Activated naive CD4-positive, alpha-beta T cell treated with anti-CD3 and anti-CD28 coated beads, Interleukin-2, amount 50 U/mL, for 16 hours (primary cell): Measurements from ENCODE around the gene CACNA1C.

Experiments
- DNase-seq: peaks from one replicate; pipeline ENCODE4 v3.0.0-alpha.2; 2020

Gene CACNA1C

DNA sequence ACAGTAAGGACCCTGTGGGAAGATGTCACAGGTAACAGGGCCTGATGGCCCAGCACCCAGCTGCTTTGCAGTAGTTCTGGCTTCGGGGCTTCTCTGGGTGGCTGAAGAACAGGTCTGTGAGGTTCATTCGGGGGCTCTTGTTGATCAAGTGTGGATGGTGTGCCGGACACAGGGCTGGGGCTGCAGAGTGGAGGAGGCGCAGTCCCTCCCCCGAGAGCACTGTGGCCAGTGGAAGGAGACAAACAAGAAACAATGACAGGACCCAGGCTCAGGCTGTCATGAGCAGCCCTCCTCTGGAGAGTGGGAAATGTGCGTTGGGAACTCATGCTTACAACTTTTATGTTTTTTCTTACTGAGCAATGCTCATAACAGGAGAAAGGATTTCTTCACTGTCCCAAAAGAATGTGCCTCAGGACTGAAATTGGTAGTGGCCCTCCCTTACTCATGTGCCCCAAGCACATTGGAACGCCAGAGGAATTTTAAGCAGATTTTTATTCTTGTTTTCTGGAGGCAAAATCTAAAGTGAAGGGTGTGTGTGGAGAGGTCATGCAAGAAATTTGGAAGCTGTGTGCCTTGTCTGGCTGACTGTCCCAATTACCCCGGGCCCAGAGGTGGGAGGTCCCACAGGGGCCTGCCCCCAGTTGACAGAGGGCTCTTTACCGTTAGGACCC lies 233.8 kb downstream of the CACNA1C start:
- no peak for DNase-seq

DNA sequence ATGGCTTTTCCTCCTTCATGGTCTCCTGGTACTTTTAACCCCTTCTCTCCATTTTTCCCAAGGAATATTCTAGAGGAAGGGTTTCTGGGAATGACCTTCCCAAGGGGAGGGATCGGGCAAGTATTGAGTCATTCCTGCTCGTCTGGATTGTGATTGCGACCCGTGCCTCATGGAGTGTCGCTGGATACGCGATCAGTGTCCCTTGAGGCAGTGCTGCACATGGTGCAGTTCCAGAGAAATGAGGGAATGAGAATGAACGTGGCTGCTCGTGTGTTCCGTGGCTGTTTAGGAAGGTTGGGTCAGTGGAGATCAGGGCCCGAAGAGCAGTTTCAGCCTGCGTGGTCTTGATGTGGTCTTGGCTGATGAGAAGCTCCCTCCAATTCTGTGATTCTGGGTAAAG lies 234.4 kb downstream of the CACNA1C start:
- DNase-seq = no peak

DNA sequence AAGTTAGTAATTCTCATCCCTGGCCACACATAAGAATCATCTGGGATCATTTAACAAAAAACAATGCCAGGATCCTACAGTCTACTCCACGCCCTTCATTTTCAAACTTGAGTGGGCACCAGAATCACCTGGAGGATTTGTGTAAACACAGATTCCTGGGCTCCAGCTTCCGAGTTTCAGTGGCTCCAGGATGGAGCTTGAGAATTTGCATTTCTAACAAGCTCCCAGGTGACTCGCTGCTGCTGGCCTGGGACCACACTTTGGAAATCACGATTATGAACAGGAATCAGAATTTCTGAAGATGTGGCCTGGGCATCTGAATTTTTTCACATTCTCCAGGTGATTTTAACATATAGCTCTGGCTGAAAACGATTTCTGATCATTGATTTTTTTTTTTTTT lies 234.8 kb downstream of the CACNA1C start:
- no peak for DNase-seq

DNA sequence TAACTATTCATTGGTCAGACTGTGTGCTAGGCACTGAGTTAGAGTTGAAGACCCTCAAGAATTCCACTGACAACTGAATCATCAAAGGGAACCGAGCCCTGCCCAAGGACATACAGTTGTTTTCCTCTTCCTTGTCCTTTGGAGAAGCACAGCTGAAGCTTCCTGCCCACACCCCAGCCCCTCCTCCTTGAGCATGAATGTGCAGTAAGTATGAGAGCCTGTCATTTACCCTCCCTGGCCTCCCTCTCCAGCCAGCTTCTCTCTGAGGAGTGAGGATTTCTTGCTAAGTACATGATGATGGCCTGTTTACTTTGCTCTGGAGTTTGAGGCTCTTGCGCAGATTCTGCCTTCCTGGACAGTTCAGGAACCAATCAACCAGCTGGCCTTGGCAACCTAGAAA lies 235.2 kb downstream of the CACNA1C start:
- DNase-seq = no peak

DNA sequence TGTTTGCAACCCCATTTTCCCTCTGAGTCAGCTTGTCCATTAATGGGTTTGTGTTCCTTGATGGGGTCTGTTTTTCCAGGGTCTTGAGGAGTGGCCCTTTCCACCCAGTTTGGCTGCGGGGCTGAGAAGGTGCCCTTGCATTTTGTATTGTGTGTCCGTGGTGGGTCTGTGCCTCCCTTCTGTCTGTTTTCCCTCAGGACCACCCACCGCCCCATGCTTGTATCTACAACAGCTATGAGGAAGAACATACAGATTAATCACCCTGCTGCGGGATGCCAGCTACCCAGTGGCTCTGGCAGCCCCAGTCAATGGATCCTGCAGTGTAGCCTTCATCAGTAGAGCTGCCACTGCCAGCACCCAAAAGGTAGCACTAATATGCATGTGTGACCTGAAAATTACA lies 235.7 kb downstream of the CACNA1C start:
- no peak for DNase-seq

DNA sequence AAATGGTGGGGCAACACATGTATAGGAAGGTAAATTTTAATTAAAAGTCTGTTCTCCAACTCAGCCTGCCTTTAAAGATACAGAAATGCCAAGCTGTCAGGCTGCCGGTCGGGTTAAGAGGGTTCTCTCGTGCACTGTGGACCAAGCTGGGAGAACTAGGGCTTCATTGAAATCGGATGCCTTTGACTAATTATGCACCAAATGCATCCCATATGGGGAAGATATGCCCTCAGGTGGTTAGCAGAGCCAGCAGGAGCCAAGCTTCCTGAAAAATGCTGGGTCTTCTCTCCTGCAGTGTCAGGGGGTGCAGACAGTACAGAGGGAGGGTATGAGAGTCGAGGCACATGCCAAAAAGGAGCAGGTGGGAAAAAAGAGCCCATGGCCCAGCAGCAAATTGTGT lies 236.1 kb downstream of the CACNA1C start:
- DNase-seq = no peak

DNA sequence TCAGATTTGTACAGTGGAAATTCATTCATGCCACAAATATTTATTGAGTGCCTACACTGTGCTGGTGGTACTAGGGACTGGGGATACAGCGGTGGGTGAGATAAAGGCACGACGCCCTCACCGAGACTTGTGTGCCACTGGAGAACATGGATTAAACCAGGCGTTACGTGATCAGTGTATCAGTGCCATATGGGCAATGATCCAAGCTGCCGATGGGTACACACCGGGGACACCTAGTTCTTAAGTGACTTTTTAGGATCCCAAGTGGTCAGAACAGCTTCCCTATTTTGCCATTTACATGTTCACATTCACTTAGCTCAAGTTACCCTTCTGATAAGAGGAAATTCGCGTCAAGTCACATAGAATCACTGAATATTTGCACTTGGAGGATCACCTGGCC lies 236.7 kb downstream of the CACNA1C start:
- no peak for DNase-seq

DNA sequence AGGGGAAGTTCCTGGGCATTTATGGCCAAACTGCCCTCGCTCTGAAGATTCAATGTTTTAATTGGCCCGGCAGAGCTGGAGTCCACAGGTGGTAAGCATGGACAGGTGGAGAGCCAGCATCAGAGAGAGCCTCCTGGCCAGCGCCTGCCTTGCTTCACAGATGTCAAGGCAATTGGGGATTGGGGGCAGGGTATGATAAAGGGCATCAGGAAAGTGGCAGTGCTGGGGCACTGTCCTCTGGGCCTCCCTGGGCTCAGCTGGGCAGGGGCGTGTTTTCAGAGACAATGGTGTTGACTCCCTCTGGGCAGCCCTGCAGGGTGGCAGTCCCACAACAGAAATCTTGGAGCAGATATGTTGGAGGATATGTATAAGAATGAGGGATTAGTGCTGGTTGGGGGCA lies 237.3 kb downstream of the CACNA1C start:
- no peak for DNase-seq

DNA sequence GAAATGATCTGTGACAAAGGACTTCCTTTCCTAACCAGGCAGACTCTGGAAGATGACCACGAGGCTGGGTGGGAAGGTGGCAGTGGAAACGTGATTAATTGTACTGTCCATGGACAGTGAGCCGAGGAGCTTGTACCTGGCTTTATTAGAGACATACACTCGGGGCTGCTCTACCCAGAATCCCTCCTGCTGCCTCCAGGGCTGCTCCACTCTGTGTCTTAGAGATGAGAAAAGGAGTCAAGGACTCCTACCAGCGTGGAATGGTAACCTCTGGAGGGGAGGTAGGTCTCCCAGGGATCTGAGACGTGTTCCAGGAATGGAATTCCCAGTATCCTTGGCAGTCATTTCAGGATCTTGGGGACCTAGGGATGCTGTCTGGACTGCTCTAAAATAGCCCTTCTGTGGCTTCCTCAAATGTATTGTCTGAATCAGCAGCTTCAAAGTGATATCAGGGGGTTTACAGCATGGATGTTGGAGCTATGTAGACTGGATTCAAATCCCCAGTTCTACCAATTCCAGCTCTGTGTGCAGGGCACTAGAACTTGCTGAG lies 237.8 kb downstream of the CACNA1C start:
- DNase-seq = no peak

DNA sequence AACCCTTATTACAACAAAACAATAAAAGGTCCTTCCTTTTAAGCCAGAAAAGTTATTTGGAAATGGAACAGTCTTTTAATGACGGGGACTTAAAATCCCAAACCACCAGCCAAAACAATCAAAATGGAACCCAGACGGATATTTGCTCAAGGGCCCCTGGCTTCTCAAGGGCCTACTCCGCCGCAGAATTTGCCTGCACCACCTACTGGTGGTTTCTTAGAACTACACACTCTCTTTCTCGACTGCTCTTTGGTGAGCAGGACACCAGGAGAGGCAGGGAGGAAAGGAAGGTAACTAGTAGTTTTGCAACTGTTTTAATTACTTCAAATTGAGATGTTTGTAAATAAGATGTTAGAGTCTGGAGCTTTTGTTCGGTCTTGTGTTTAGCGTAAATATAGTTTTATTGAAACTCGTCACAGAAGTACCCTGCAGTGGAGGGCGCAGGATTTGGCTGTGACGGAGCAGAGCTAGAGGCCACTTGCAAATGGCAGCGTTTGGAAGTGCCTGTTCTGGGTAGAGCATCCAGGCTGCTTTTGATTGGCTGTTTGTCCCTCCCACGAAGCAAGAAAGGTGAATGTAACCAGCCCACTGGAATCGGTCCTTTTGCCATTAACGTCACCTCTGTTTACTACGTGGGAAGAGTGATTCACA lies 238.5 kb downstream of the CACNA1C start:
- DNase-seq = no peak

DNA sequence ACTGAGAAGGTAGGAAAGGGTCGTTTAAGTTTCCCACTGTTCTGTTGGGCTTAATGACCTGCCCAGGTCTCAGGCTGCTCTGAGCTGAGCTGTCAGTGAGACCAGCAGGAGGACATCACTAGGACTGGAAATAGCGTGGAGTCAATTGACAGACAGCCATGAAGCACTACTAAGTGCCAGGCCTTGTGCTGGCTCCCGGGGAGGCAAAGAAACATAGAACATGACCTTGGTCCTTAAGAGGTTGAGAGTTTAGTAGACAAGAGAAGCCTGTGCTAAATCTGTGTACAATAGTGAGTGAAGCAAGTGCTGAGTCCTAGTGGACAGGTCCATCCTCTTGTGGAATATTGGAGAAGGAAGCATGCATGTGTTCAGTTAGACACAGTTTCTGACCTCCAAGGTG lies 239.2 kb downstream of the CACNA1C start:
- DNase-seq = no peak

DNA sequence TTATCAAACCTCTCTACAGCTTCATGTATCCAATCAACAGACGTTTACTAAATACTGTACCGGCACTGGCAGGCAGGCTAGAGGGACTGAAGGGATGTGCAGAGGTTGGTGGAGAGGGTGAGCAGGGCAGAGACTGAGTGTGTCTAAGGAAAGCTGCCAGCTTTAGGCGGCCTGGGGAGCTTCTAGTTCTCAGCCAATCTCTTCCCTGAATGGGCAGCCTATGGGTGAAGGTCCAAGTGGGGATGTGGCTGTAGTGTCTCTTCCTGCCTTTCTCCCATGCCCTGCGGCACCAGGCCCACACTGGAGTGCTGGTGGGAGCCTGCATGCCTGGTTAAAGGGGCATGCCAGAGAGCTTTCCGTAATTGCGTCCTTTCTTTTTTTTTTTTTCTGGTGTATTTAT lies 239.8 kb downstream of the CACNA1C start:
- no peak for DNase-seq

DNA sequence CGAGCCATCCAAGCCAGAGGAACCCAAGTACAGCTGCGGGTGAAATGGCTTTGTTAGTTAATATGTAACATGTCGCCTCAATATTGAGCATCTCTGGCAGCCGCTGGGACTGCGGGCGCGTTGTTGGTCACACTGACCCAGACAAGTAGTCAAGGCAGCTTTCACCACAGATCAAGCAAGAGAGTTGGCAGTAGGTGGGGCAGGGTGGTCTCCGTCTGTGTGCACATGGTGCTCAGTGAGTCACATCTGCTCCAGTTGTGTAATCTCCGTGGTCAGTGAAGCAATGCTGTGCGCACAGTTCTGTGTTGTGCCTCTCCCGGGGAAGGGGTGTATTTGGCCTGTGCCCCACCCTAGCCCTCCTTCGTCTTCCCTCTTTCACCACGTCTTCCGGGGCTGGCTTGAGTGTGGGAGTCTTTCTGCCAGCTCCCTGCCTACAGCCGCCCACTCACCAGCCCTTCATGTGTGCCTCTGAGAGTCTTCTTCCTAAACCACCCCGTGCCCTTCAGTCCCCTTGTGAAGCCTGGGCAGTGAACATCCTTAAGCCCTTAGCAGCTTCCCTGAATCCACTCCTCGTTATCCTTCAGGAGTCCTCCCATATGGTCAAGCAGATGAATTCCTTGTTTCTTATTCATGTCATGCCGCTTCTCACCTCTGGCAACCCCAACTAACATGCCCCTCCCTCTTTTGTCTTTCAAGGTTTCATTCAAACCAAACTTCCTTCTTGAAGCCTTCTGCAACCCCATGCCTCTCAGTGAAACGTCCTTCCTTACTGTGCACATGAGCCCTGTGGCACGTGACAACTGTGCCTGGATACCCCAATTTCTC lies 242.1 kb downstream of the CACNA1C start:
- no peak for DNase-seq

DNA sequence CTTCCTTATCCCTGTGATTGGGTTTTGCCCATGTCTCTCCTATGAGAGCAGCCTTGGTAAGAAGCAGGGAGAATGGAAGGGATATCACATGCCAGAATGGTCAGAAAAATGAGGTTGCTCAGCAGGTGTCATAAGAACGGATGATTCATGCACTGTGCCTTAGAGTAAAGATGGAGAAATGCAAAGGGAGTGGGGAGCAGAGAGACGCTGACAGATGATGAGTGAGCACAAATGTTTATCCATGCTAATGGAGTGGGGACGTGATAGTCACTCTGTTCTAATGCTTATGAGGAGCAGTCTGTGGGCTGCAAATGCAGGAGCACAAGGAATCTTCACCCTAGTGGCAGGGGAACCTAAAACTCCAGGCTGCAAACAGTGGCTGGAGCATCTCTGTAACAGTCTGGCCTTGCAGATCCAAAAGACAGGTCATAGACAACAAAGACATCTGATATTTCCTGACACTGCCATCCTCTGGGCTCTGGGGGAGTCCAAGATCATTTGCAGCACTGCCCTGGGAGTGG lies 243.2 kb downstream of the CACNA1C start:
- DNase-seq = no peak

DNA sequence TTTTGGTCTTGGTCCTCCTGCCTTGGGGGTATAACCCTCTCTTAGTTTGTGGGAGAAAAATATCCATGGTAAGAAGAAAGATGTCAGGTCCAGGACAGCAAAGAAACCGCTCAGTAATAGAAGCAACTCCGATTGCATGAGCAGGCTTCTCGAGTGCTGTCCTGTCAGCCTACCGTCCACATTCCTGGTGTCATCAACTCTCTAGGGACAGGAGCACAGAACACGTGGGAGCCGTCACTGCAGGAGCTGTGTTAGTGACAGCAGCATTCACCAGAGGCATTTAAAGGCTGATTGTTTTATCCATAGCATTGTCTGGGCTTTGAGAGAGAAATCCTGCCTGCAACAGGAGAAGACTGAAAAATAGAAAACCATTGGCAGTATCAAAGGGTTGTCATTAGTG lies 244.2 kb downstream of the CACNA1C start:
- DNase-seq = no peak

DNA sequence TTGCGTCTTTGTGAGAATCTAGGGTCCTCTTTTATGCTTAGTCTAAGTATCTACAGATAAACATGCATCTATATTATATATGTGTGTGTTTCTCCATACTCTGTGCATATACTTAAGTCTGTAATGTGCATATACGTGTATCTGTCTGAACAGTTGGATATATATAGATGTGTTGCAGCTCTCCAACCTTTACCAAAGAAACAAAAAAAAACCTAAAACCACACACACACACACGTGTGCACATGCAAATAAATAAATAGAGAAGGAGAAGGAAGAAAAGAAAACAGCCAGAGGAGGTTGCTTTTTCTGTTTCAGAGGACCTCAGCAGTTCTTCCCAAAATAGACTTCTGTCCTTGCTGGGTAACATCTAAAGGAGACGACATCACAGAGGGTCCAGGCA lies 244.9 kb downstream of the CACNA1C start:
- DNase-seq = no peak

DNA sequence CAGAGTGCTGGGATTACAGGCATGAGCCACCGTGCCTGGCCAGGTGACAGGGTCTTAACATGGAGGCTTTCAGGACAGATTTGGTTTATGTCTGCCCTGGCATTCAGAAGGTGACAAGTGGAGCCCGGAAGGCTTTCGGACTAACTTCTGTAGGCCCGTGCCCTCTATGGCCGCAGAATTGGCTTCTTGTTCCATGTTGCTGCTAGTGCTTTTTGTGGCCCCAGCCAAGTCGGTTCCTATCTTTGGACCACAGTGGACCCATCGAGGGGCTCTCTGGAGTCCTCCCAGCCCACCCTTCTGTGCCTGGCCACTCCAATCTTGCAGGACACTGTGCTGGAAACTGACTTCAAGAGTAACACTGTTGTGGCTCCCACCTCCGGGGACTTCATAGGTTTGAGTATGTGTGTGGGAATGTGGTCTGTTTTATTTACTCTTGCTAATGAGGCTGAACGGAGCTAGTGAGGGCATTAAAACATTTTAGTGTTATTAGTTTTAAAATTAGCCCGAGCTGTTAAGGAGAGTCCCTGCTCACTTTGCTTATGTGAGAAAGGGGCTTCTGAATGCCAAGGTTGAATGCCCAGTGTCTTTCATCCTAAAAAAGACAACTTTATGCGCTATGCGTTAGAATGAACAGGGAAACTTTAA lies 245.9 kb downstream of the CACNA1C start:
- DNase-seq = no peak

DNA sequence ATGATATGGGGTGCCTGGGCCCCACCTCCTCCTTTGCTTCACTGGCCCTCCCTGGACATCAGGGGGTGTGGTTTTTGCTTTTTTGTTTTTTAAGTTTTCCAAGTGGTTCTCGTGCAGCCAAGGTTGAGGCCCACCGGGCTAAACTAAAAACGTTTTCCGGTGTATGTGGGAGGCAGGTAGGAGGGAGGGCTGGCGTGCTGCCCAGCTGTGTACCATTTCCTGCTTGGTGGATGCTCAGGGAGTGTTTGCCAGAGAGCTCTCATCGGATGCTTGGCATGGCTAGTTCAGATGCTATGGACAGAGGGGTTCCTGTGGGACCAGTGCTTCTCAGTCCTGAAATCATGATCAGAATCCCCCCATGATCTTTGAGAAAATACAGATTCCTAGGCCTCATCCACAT lies 246.4 kb downstream of the CACNA1C start:
- DNase-seq = no peak

DNA sequence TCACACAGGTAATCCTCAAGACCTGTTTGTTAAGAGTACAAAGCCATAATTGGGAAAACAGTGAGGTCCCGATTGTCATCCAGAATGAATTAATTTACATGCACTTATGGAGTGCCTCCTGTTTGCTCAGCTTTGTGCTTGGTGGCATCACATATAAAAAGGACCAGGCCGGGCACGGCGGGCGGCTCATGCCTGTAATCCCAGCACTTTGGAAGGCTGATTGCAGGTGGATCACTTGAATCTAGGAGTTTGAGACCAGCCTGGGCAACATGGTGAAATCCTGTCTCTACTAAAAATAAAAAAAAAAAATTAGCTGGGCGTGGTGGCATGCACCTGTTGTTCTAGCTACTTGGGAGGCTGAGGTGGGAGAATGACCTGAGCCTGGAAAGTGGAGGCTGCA lies 247.4 kb downstream of the CACNA1C start:
- DNase-seq = no peak

DNA sequence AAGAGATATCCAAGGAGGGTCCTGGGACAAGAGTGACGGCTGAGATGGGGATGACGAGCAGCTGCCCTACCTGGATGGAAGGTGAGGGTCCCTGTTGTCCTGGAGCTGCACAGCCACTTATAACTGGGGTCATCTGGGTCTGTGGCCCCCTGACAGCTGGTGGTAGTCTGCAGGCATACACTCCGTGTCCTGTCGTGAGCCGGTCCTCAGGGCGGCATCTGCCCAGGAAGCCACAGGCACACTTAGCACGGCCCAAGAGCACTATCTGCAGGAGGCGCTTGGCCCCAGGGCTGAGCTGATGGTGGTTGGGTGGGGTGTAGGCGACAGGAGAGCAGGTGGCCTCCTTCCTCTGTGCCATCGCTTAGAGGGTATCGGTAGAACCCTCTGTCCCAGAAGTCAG lies 248.1 kb downstream of the CACNA1C start:
- no peak for DNase-seq

DNA sequence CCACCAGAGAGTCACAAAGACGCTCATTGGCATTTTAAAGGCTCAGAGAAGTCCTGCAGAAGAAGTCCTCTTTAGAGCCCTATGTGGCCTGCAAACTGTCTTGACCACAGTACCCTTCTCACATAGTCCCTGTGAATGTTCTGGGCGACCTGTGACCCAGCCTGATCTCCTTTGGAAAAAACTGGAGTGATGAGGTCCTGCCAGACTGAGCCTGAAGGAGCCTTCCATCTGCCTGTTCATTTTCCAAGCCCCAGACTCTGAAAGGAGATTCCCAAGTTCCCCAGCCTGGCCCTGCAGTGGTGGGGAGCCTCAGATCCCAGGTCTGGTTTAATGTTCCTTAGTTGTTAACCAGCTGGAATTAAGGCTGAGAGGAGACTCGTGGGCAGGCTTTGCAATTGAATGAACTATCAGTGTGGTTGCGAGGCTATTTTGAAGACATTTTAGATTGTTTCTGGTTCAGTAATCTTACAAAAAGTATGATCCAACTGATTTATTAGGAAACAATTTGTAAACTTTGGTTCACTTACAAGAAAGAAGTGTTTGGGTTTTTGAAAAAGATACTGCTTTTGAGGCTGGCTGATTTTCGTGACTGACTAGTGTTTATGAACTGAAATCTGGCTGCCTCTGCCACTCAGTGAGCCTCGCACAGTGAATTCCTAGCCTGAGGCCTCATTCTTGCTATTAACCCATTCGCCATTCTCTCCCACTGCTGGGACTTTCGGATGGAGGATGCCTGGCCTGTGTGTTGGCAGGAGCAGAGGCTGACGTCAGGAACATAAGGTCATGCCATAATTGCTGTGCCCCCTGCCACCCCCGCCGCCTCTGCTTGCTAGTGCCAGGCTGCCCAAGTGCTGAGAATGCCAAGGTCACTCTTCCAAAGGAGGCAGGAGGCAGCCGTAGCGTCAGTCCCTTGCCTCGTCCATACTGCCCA lies 249.0 kb downstream of the CACNA1C start:
- no peak for DNase-seq
